Neuron (in vitro differentiated cells): ENCODE measurements around the gene EGFLAM.
"Not testable (repeated sequence)": the region's sequence is repeated elsewhere in the genome, so short reads cannot be mapped to it uniquely, and the experiment has no call there.

Source experiments
- H2AFZ ChIP-seq: one replicate; pipeline ENCODE4 v1.6.1; 2013; ENCODE audit warnings: low read depth, mild to moderate bottlenecking, inconsistent platforms, low read length, moderate library complexity
- H3K27me3 ChIP-seq: one replicate; pipeline ENCODE4 v1.6.1; 2013; ENCODE audit warnings: low read length; ENCODE audit not compliant: insufficient read depth
- H3K36me3 ChIP-seq: one replicate; pipeline ENCODE4 v1.6.1; 2013; ENCODE audit warnings: low read length; ENCODE audit not compliant: insufficient read depth
- H3K4me1 ChIP-seq: one replicate; pipeline ENCODE4 v1.6.1; 2013; ENCODE audit warnings: low read length; ENCODE audit not compliant: insufficient read depth
- H3K4me3 ChIP-seq: 2 replicates; pipeline ENCODE4 v1.5.1; 2013; ENCODE audit warnings: mild to moderate bottlenecking, low read length, moderate library complexity
- H3K9me3 ChIP-seq: one replicate; pipeline ENCODE4 v1.6.1; 2013; ENCODE audit warnings: low read length

Gene EGFLAM

DNA sequence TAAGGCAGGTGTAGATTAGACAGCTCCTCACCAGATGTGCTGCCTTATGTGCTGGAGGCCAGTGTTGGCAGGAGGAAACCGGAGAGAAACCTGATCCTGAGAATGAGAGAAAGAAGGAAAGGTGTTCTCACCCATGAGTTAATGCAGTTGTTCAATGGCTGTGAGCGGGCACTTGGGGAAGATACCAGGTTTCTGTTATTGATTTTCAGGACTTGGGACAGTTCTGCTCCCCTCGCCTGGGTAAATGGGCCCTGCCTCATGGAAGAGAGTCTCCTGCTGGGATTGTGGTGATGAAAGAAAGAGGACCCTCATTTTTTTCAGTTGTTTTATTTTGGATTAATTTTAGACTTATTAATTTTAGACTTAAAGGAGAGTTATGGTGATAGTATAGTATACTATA, 59.5 kb downstream of the EGFLAM start:
- Histone ChIP-seq H3K4me1 (no peaks in the 10 kb centered on the region), H3K9me3 (no peaks in the 10 kb centered on the region), H2AFZ (no peak overlapping the region), H3K4me3 (no peak overlapping the region), H3K27me3 (no peaks in the 10 kb centered on the region), H3K36me3 (no peaks in the 10 kb centered on the region)

DNA sequence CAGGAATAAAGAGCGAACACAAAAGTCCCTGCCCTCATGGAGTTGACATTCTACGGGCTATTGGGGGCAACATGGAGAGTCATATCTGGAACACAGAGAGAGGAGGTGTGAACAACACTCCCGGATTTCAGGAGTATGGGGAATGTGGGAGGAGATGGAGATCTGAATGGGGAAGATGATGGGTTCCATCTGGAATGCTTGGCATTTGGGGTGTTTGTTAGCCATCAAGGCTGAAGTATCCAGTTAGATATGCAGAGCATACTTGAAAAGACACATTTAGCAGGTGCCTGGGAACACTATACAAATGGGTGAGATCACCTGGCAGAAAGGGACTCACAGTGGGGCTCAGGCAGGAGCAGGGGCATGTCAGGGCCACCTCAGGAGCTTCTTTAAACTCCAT, 61.1 kb downstream of the EGFLAM start:
- Histone ChIP-seq H3K36me3 (no peaks in the 10 kb centered on the region), H3K9me3 (no peaks in the 10 kb centered on the region), H3K4me3 (no peak overlapping the region), H2AFZ (no peak overlapping the region), H3K27me3 (no peaks in the 10 kb centered on the region), H3K4me1 (no peaks in the 10 kb centered on the region)

DNA sequence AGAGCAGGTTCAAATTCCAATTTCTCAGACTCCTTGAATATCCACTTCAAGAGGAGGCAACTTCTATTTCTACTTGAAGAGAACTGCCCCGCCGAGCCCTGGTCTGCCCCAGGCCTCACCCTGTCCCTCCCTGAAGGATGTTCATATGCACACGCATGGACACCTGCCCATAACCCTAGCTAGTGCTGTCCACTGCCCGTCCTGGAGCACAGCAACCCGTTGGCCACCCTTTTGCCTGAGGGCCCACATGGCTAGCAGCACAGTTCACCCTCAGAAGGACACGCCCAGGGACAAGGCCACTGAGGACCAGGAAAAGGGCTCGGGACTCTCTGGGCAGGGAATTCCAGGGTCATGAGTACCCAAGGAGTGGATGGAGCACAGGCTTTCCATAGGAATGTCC, 63.6 kb downstream of the EGFLAM start:
- no peak overlapping the region for H2AFZ ChIP-seq
- H3K36me3 ChIP-seq, result no peaks in the 10 kb centered on the region
- H3K4me1 ChIP-seq, result no peaks in the 10 kb centered on the region
- no peak overlapping the region for H3K4me3 ChIP-seq
- no peaks in the 10 kb centered on the region for H3K9me3 ChIP-seq
- no peaks in the 10 kb centered on the region for H3K27me3 ChIP-seq

DNA sequence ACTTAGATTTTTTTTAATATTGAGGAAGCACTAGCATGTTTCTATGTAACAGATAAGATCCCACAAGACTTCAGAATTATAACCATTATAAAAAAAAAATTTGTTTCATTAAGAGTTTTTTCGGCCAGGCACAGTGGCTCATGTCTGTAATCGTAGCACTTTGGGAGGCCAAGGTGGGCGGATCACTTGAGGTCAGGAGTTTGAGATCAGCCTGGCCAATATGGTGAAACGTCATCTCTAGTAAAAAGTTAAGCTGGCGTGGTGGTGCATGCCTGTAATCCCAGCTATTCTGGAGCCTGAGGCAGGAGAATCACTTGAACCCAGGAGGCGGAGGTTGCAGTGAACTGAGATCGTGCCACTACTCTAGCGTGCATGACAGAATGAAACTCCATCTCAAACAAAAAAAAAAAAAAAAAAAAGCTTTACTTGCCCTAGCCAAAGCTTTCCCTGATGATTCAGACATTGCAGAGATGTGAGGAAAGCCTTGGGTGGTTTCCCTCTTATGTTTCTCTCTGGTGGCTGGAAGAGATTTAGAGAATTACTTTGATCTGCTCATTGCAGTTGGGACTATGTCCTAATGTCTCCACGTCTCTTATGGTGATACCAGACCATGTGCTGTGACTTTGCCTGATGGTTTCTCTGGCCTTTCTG, 65.4 kb downstream of the EGFLAM start:
- Histone ChIP-seq H3K27me3 (no peaks in the 10 kb centered on the region), H3K9me3 (no peaks in the 10 kb centered on the region), H2AFZ (no peak overlapping the region), H3K4me1 (no peaks in the 10 kb centered on the region), H3K4me3 (no peak overlapping the region), H3K36me3 (no peaks in the 10 kb centered on the region)

DNA sequence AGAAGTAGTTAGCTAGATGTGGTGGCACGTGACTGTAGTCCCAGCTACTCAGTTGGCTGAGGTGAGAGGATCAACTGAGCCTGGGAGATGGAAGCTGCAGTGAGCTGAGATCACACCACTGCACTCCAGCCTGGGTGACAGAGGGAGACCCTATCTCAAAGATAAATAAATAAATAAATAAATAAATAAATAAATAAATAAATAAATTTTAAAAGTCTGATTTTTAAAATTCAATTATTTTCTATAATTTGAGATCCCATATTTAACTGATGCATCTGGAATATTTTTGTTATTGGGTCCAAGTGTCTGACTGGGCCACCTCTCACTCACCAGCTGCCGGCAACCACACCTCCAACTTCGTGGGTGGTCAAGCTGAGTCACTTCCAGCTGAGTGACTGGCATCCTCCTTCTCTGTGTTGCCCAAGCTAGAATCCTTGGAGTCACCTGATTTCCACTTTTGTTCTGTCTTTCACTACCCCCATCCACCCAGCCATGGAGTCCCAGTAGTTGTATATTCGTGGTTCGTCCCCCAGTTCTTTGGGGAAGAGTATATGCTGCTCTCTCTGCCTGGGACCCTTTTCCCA, 70.9 kb downstream of the EGFLAM start:
- H3K36me3 ChIP-seq, result no peaks in the 10 kb centered on the region
- no peak overlapping the region for H2AFZ ChIP-seq

DNA sequence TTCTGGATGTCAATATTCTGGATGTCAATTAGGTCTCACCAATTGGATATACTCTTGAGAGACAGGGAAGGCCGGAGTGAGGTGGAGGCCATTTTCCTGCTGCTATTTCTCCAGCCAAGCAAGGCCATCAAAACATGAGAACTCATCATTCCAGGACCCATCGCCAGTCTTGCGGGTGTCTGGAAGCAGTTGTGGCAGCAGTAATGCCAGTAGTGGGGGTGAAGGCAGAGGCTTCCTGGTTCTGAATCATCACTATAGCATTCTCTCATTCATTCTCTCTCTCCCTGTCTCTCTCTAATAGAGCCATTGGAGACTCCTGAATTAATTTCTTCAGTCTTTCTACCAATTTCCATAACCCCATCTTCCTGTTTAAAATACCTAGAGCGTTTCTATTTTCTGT, 71.8 kb downstream of the EGFLAM start:
- Histone ChIP-seq H2AFZ (no peak overlapping the region), H3K36me3 (no peaks in the 10 kb centered on the region), H3K4me3 (no peak overlapping the region), H3K27me3 (no peaks in the 10 kb centered on the region), H3K4me1 (no peaks in the 10 kb centered on the region), H3K9me3 (no peaks in the 10 kb centered on the region)

More for the DNA sequence above, 70.9 kb downstream of the EGFLAM start:
- H3K4me3 ChIP-seq, result no peak overlapping the region
- H3K4me1 ChIP-seq, result no peaks in the 10 kb centered on the region
- H3K27me3 ChIP-seq, result no peaks in the 10 kb centered on the region
- no peaks in the 10 kb centered on the region for H3K9me3 ChIP-seq

DNA sequence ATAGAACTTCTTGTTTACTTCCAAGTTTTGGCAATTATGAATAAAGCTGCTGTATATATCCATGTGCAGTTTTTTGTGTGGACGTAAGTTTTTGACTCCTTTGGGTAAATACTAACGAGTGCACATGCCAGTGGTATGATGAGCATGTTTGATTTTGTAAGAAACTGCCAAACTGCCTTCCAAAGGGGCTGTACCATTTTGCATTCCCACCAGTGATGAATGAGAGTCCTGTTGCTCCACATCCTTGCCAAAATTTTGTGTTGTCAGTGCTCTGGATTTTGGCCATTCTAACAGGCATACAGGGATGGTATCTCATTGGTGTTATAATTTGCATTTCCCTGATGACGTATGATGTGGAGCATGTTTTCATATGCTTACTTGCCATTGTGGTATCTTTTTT, 73.5 kb downstream of the EGFLAM start:
- Histone ChIP-seq H3K4me3 (no peak overlapping the region), H2AFZ (no peak overlapping the region), H3K9me3 (no peaks in the 10 kb centered on the region), H3K36me3 (no peaks in the 10 kb centered on the region), H3K27me3 (no peaks in the 10 kb centered on the region), H3K4me1 (no peaks in the 10 kb centered on the region)

DNA sequence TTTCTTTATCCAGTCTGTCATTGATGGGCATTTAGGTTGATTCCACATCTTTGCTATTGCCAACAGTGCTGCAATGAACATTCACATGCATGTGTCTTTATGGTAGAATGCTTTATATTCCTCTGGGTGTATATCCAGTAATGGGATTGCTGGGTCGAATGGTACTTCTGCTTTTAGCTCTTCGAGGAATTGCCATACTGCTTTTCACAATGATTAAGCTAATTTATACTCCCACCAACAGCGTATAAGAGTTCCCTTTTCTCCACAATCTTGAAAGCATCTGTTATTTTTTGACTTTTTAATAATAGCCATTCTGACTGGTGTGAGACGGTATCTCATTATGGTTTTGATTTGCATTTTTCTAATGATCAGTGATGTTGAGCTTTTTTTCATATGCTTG, 74.8 kb downstream of the EGFLAM start:
- H2AFZ ChIP-seq, H3K36me3 ChIP-seq, H3K4me1 ChIP-seq, H3K9me3 ChIP-seq, H3K27me3 ChIP-seq, H3K4me3 ChIP-seq: not testable (repeated sequence)

DNA sequence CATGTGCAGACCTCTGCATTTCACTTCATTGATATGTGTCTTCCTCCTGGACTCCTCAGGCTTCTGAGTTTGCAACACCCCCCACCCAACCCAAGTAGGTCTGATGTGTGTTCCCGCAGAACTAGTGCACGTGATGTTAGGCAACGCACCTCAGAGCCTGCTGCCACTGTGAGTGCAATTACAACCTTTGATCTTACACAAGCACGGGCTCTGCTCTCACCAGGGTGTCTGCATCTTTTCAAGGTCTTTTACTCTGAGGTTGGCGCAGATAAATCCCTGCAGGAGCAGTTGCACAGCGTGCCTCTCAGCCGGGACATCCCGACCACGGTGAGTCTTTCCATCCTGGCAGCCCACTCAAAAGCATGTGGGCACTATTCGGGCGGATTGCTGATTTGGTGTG, 80.1 kb downstream of the EGFLAM start:
- Histone ChIP-seq H3K27me3 (no peaks in the 10 kb centered on the region), H3K4me1 (no peaks in the 10 kb centered on the region), H2AFZ (no peak overlapping the region), H3K4me3 (no peak overlapping the region), H3K36me3 (no peaks in the 10 kb centered on the region), H3K9me3 (no peaks in the 10 kb centered on the region)

DNA sequence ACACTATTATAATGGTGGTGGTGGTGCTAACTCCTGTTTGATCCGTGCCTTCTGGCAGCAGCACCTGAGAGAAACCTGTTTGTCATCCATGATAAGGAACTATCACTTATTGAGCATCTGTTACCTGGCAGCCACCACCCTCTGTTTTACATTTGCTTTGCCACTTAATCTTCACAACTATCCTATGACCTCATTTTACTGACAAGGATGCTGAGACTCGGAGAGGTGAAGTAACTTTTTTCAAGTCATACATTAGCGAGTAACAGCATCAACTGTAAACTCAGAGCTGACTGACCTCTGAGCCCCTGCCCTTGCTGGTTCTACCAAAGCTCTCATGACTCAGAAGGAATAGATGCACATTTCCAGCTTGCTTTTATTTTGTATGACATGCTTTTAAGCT, 81.1 kb downstream of the EGFLAM start:
- Histone ChIP-seq H3K27me3 (no peaks in the 10 kb centered on the region), H3K4me1 (no peaks in the 10 kb centered on the region), H3K9me3 (no peaks in the 10 kb centered on the region), H2AFZ (no peak overlapping the region), H3K4me3 (no peak overlapping the region), H3K36me3 (no peaks in the 10 kb centered on the region)

DNA sequence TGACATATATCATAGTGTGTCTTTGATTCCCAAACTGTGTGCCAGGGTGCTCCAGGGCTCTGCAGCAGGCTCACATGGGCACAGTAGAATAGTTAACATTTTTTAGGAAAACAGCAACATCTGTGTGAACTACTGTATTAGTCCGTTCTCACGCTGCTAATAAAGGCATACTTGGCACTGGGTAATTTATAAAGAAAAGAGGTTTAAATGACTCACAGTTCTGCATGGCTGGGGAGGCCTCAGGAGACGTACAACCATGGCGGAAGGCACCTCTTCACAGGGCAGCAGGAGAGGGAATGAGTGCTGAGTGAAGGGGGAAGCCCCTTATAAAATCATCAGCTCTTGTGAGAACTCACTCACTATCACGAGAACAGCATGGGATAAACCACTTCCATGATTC, 82.7 kb downstream of the EGFLAM start:
- Histone ChIP-seq H3K36me3 (no peaks in the 10 kb centered on the region), H2AFZ (no peak overlapping the region), H3K9me3 (no peaks in the 10 kb centered on the region), H3K4me3 (no peak overlapping the region), H3K27me3 (no peaks in the 10 kb centered on the region), H3K4me1 (no peaks in the 10 kb centered on the region)

DNA sequence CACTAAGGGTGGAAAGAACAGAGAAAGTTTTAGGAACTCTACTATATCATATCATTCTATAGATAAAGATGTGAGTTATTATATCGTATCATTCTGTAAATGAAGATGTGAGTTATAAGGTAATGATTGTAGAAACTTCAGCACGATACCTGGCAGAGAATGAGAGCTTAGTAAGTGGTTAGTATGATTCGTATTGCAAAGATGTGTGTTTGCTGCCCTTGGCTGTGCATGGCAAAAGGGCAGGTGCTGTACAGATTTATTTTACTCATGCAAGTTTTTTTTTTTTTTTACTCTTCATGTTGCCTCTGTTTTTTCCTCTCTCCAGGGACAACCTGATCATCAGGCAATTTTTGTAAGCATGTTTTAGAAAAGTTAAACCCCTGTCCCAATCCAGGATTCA, 83.3 kb downstream of the EGFLAM start:
- Histone ChIP-seq H2AFZ (no peak overlapping the region), H3K27me3 (no peaks in the 10 kb centered on the region), H3K9me3 (no peaks in the 10 kb centered on the region), H3K4me3 (no peak overlapping the region), H3K36me3 (no peaks in the 10 kb centered on the region), H3K4me1 (no peaks in the 10 kb centered on the region)

DNA sequence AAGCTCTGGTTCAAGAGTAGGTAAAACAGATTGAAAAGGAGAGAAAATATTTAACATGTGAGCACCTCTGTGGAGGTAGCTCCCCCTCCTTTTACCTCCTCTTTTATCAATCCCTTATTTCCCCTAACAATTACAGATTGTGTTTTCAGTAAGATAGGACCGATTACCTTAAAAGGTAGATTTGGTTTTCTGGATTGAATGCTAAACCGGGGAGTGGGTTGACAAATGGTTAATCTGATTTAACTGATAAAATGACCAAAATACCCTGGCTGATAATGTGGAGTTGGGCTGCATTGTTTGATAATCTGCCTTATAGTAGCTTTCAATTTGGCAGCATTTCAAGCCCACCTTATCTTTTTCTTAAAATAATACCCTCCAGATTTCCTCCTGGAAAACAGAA, 83.9 kb downstream of the EGFLAM start:
- H3K4me1 ChIP-seq, result no peaks in the 10 kb centered on the region
- H3K27me3 ChIP-seq, result no peaks in the 10 kb centered on the region
- no peak overlapping the region for H3K4me3 ChIP-seq
- no peak overlapping the region for H2AFZ ChIP-seq
- H3K36me3 ChIP-seq, result no peaks in the 10 kb centered on the region
- H3K9me3 ChIP-seq, result no peaks in the 10 kb centered on the region

DNA sequence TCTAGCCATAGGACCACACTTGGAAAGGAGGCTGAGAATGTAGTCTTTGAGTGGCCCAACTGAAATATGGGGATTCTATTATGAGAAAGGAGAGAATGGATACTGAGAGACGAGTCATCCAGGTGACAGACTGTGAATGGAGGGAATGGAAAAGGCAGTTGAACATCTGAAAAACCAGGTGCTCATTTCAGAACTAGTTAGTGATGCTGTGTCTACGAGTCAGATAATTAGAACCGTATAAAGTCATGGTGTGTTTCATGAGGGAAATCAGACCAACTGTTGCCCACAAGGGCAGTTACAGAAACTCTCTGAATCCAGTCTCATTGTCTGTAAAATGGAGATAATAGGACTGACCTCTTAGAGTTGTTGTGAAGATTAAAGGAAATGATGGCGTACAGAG, 86.5 kb downstream of the EGFLAM start:
- H2AFZ ChIP-seq, result no peak overlapping the region
- no peaks in the 10 kb centered on the region for H3K36me3 ChIP-seq
- no peak overlapping the region for H3K4me3 ChIP-seq
- H3K9me3 ChIP-seq, result no peaks in the 10 kb centered on the region
- no peaks in the 10 kb centered on the region for H3K27me3 ChIP-seq
- no peaks in the 10 kb centered on the region for H3K4me1 ChIP-seq
